Esophagus squamous epithelium (tissue), 4 donors: Measurements from ENCODE around the gene OPRM1.

Experiments
- CTCF ChIP-seq, 6 experiments: fragments of 450-650 bp in 4 of 6; fragments of 200-600 bp in 2 of 6; sonication (generic) in 2 of 6; IDR thresholded peaks; one replicate each; pipeline ENCODE4 v1.5.1; 2016 to 2019; ENCODE audit warnings: antibody characterized with exemption in 6 of 6, mild to moderate bottlenecking in 4 of 6, moderate library complexity in 4 of 6
- POLR2A ChIP-seq, 4 donors: fragments of 450-650 bp; IDR thresholded peaks; one replicate each; pipeline ENCODE4 v1.6.1; 2017; ENCODE audit warnings: antibody characterized with exemption in 4 of 4, mild to moderate bottlenecking in 4 of 4, moderate library complexity in 3 of 4

- TF ChIP-seq CTCF (IDR thresholded peaks at IDR 0.05) (no peak), POLR2A (IDR thresholded peaks at IDR 0.05) (no peak)
Observed at GRCh38 chr6:154206141-154206540, 167.1 kb downstream of the OPRM1 start.
